Fibroblast of the aortic adventitia (primary cell): ENCODE data around the gene AIMP1. TPM values are rescaled to one million over a fixed set of nuclear protein-coding genes. Genes with fewer than 3 reads are reported as not detected.
"Not testable (repeated sequence)": the region's sequence is repeated elsewhere in the genome, so short reads cannot be mapped to it uniquely, and the experiment has no call there.

Experiments
- DNase-seq: peaks from one replicate; pipeline ENCODE4 v3.0.0-alpha.2; 2010; ENCODE audit warnings: low read depth
- H3K4me3 ChIP-seq: 2 replicates; pipeline ENCODE4 v1.5.1; 2011; ENCODE audit warnings: low read depth, mild to moderate bottlenecking, control low read depth, low read length, moderate library complexity
- CTCF ChIP-seq: IDR thresholded peaks from 2 replicates; pipeline ENCODE4 v1.5.1; 2011; ENCODE audit warnings: mild to moderate bottlenecking, low read length, control low read depth, inconsistent platforms; ENCODE audit not compliant: insufficient read depth
- total RNA-seq: library from RNA; depleted of rRNA; stranded (reverse); fragments of >200 nt; gene quantifications from 2 replicates; pipeline ENCODE4 v1.2.3, GENCODE V29; 2012; ENCODE audit warnings: low replicate concordance

Gene AIMP1
- total RNA-seq, 1 donor = 30.7 TPM

- H3K4me3 ChIP-seq = peak overlapping the region; percentile 95
- DNase-seq = no peak
- no peak for TF ChIP-seq CTCF
These were observed 541 bp downstream of the AIMP1 start for GRCh38 chr4:106316773-106317409.

- DNase-seq = no peak
- peak overlapping the region; percentile 95 for H3K4me3 ChIP-seq
- TF ChIP-seq CTCF = no peak
These were observed 1.5 kb downstream of the AIMP1 start for GRCh38 chr4:106317815-106318214.

GRCh38 chr4:106318511-106318910 is 2.2 kb downstream of the AIMP1 start:
- DNase-seq = no peak
- no peak overlapping the region for H3K4me3 ChIP-seq
- no peak for TF ChIP-seq CTCF

GRCh38 chr4:106320235-106320634 is 3.9 kb downstream of the AIMP1 start:
- DNase-seq = no peak
- no peak for TF ChIP-seq CTCF
- H3K4me3 ChIP-seq = no peak overlapping the region

DNA sequence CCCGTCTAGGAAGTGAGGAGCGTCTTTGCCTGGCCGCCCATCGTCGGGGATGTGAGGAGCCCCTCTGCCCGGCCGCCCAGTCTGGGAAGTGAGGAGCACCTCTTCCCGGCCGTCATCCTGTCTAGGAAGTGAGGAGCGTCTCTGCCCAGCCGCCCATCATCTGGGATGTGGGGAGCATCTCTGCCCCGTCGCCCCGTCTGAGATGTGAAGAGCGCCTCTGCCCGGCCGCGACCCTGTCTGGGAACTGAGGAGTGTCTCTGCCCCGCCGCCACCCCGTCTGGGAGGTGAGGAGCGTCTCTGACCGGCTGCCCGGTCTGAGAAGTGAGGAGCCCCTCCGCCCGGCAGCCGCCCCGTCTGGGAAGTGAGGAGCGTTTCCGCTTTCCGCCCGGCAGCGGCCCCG is 4.8 kb downstream of the AIMP1 start:
- H3K4me3 ChIP-seq = not testable (repeated sequence)

GRCh38 chr4:106321814-106322213 is 5.5 kb downstream of the AIMP1 start:
- DNase-seq, H3K4me3 ChIP-seq: not testable (repeated sequence)

More for the DNA sequence above, 4.8 kb downstream of the AIMP1 start:
- not testable (repeated sequence) for DNase-seq

DNA sequence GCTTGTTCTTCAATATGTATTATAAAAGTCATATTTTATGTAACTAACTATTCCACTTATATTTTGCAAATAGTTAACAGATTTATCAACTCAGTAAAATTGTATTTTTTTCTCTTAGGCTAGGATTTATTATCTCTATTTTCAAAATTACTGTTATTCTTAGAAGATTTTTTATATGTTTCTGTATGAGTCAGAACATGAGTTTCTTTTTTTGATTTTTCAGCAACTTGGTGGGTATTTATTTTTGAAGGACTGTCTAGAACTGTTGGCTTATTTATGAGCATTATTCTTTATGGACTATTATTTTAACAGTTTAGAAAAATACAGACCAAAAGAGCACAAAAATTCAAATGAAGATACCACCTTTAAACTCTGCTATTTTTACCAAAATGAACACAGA is 6.8 kb downstream of the AIMP1 start:
- no peak overlapping the region for H3K4me3 ChIP-seq
- no peak for TF ChIP-seq CTCF
- no peak for DNase-seq

- no peak overlapping the region for H3K4me3 ChIP-seq
- no peak for TF ChIP-seq CTCF
- DNase-seq = no peak
These were observed 9.4 kb downstream of the AIMP1 start for GRCh38 chr4:106325800-106326199.
